GM18526 (cell line): ENCODE results near the gene GPD1.

Source experiments
- POLR2A ChIP-seq: IDR thresholded peaks from 3 replicates; pipeline ENCODE4 v1.6.1; 2011; ENCODE audit not compliant: insufficient read length; ENCODE audit errors: extremely low read depth

The GPD1 gene

DNA sequence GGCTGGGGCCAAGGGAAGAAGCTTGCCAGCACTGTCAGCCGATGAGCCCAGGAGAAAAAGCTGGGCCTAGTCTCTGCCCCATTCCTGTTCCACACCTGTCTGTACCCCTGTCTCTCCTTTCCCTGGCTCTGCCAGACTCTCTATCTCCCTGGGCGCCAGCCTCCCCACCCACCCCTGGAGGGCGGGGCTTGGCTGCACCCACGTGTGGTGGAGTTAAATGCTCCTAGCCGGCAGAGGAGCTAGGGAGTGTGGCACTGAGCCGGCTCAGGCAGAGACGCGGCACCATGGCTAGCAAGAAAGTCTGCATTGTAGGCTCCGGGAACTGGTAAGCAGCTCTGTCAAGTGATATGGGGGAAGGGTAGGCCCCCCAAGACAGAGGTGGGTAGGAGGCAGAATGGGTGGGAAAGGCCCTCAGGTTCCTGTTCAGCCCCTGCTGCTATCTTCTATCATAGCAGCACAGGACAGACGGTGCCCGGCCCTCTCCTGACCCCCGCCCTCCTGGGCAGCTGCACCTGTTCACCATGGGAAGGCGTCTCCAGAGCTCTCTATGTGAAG is at the start of gene GPD1:
TSS of gene GPD1 (plus strand) at position 242 of the 555 bp plus-strand sequence. CDS start at position 285, 43 bp downstream.
- no peak for TF ChIP-seq POLR2A

DNA sequence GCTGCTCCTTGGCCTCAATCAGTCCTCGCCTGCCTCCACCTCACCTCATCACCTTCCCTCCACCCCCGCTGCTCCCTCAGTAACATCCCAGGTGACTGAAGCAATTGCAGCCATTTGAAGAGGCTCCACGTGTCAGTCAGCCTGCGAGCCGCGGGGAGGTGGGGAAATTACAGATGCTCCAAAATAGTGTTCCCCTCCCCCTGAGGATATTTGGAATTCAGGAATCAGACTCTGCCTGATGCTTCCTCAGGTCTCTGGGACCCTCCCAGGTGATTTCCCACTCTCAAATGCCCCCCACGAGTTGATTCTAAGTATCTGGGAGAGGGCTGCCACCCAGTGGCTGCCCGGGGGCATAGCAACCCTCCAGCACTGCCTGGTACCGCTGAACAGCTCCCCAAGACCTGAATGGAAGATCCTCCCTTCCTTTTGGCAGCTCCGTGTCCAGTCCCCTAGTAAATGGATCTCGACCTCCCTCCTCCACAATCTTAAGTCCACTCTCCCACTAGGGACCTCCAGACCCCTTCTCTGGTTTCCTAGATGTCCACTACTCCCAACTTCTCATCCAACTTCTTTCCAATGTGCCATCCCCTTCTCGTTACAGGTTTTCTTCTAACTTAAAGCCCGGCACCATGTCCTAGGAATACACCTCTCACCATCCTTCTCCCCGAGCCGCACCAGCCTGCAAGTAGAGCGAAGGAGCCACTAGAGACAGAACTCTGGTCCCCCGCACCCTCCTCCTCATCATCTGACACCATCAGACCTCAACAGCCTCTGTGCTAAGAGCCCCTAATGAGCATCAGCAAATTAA is 47.8 kb upstream of the GPD1 start:
- no peak for TF ChIP-seq POLR2A

DNA sequence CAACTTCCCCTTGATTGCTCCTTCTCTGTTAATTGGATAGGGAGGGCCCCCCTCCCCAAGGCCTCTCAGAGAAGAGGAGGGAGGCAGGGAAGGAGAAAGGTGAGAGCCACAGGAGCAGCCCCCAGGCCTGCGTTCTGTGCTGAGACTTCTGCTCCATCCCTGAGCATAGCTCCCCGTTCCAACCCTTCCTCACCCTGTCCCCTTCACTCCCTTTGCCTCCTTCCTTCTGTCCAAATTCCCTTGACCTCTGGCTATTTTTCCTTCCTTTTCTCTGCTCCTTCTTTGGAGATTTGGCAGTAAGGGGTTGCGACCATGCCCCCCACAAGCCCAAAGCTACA is 47.2 kb upstream of the GPD1 start:
- TF ChIP-seq POLR2A = no peak

DNA sequence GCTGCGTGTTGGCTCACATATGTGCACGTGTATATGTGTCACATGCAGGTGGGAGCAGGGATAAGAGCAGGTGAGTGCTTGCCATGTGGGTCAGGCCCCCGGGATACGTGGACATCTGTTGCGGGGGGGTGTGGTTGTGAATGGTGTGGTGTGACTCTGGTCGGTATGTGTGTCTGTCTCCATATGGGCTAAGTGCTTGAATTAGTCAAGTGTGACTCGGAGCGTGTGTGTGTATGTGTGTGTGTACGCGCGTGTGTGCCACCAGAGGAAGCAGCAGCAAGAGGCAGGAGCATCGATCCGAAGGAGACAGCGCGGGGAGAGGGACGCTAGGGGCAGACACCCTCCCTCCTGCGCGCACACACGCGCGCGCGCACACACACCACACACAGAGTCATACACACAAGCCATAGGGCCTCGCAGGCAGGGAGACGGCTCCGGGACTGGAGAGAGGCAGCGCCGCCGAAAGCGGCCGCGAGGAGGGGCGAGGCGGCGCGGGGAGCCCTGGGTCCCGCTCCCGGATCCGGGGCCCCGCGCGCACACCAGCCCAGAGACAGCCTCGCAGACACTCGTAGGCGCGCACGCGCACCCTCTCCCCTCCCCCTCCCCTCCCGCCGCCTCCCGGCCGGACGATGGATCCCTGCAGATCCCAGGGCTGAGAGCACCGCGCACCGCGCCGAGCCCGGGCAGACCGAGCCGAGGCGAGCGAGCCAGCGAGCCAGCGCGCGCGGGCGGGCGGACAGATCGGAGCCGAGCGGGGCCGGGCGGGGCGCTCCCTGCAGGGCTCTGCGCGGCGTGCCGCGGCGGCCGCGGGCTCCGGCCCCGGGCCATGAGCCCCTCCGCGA is 46.6 kb upstream of the GPD1 start, which contains the start of gene ASIC1:
TSS of gene ASIC1 (plus strand) at position 597 of the 842 bp plus-strand sequence. CDS start 1,171 bp downstream, outside the sequence.
- TF ChIP-seq POLR2A = no peak

GRCh38 chr12:50057896-50058670 is 45.7 kb upstream of the GPD1 start:
- no peak for TF ChIP-seq POLR2A

DNA sequence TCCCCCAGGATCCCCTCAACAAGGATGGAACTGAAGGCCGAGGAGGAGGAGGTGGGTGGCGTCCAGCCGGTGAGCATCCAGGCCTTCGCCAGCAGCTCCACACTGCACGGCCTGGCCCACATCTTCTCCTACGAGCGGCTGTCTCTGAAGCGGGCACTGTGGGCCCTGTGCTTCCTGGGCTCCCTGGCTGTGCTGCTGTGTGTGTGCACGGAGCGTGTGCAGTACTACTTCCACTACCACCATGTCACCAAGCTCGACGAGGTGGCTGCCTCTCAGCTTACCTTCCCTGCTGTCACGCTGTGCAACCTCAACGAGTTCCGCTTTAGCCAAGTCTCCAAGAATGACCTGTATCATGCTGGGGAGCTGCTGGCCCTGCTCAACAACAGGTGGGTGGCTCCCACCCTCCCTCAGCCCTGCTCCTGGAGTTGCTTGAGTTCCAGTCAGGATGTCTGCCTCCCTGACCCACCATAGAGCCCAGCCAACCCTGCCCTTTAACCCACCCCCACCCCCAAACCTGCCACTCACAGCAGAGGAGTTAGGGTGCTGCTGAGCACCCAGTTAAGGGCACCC is 45.0 kb upstream of the GPD1 start:
- no peak for TF ChIP-seq POLR2A

DNA sequence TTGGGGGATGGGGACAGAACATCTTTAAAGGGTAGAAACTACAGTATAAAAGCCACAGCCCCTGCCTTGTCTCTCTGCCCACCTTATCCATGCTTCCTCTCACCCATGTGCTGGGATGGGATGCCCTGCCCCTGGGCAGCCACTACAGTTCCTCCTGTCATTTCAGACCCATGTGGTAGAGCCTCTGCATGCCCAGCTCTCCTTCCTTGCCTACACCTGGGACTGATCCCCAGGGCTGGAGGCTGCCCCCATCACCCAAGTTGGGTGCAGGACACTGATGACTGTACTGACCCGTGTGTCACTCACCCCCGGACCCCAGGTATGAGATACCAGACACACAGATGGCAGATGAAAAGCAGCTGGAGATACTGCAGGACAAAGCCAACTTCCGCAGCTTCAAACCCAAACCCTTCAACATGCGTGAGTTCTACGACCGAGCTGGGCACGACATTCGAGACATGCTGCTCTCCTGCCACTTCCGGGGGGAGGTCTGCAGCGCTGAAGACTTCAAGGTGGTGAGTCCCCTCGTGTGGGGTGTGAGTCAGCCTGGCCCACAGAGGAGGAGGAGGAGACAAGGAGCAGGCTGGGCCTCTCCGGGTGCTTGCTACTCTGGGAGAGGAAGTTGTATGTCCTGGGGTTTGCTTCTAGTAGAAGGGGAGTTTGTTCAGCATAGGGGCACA is 44.2 kb upstream of the GPD1 start:
- TF ChIP-seq POLR2A = no peak

DNA sequence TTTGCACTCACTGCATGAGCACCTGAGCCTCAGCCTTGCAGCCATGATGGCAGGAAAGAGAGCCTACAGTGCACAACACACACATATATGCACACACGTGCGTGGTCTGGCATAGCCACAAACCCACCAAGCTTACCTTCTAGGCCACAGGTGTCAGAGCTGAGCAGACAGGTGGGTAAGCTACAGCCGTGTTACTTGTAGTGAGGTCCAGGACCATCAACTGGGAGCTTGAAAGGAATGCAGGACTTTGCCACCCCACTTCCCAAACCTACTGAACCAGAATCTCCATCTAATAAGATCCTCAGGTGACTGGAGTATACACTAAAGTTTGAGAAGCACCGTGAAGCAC is 43.7 kb upstream of the GPD1 start:
- TF ChIP-seq POLR2A = no peak

- TF ChIP-seq POLR2A = no peak
These were observed 42.6 kb upstream of the GPD1 start for GRCh38 chr12:50061171-50061570.

GRCh38 chr12:50061946-50062686 is 41.7 kb upstream of the GPD1 start:
- TF ChIP-seq POLR2A = no peak

DNA sequence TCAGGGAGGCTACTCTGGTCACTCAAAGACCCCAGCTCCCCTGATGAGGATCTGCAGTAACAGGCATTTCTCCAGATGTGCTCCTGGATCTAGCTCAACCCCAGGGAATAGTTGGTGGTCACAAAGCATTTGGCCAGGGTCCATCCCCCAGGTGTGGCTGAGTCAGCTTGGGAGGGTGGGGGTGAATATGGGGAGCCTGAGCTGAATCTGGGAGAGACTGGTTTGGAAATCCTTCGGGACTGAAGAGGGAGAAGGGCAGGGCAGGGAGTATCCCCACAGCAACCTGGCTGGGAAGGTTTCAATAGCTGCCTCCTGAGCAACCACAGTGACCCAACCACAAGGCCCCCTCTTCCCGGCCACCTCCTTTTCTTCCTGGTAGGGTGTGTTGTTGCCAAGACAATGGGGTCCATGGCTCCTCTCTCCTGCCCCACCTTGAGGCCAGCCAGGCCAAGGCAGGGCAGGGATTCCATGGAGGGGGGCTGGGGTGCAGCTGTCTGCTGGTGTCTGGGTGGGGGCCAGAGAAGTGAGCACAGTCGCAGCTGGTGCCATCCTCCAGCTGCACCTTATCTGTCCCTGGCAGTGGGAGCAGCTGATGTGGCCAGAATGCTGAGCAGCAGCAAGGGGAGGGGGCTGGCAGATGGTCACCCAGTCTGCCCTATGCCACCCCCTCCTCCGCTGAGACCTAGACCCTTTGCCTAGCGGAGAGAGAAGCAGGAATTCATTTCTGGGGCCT is 40.9 kb upstream of the GPD1 start:
- no peak for TF ChIP-seq POLR2A

GRCh38 chr12:50065726-50066310 is 38.0 kb upstream of the GPD1 start:
- no peak for TF ChIP-seq POLR2A

GRCh38 chr12:50066402-50066801 is 37.4 kb upstream of the GPD1 start:
- no peak for TF ChIP-seq POLR2A
